Naive thymus-derived CD8-positive, alpha-beta T cell (primary cell): ENCODE data around the gene RAPGEF5. TPM values are rescaled to one million over a fixed set of nuclear protein-coding genes. Genes with fewer than 3 reads are reported as not detected.

Experiments
- ATAC-seq, 2 donors: fragments of 150-1000 bp; cut with Tn5 transposase in 1 of 2; sonication (Bioruptor Pico), chemical (Tn5 transposase) in 1 of 2; 1 replicate in 1 of 2; 2 replicates in 1 of 2; pipeline ENCODE4 v1.10.0; 2021; ENCODE audit warnings: mild to moderate bottlenecking in 2 of 2, moderate library complexity in 2 of 2
- POLR2A ChIA-PET: fragments of 350-600 bp; sonication (Branson Sonifier 250); formaldehyde crosslinking; loops from one replicate; lab custom pipeline; 2021; ENCODE audit warnings: antibody characterized with exemption; lab: Charles Lee
- DNase-seq, 10 donors: peaks; one replicate each; pipeline versions ENCODE4 v3.0.0 to v3.0.0-alpha.2; 2020 to 2022
- H3K27ac Mint-ChIP-seq, 10 donors: one replicate each; pipeline ENCODE4 v1.8.0; 2020 to 2022; ENCODE audit warnings: mild to moderate bottlenecking in 10 of 10, mixed read lengths in 10 of 10, moderate library complexity in 4 of 10, inconsistent platforms in 1 of 10
- H3K27me3 Mint-ChIP-seq, 5 donors: one replicate each; pipeline ENCODE4 v1.8.0; 2021 to 2022; ENCODE audit warnings: mixed read lengths in 5 of 5
- H3K36me3 Mint-ChIP-seq, 3 donors: one replicate each; pipeline ENCODE4 v1.8.0; 2020 to 2022; ENCODE audit warnings: mixed read lengths in 3 of 3, mild to moderate bottlenecking in 2 of 3, inconsistent platforms in 1 of 3
- H3K4me1 Mint-ChIP-seq, 4 donors: one replicate each; pipeline ENCODE4 v1.8.0; 2021 to 2022; ENCODE audit warnings: mixed read lengths in 4 of 4
- H3K4me3 Mint-ChIP-seq, 10 donors: one replicate each; pipeline ENCODE4 v1.8.0; 2020 to 2022; ENCODE audit warnings: mild to moderate bottlenecking in 10 of 10, mixed read lengths in 10 of 10, moderate library complexity in 6 of 10, inconsistent platforms in 1 of 10
- H3K9me3 Mint-ChIP-seq, 9 donors: one replicate each; pipeline ENCODE4 v1.8.0; 2020 to 2022; ENCODE audit warnings: mixed read lengths in 9 of 9, mild to moderate bottlenecking in 3 of 9, inconsistent platforms in 1 of 9, moderate library complexity in 1 of 9
- polyA plus RNA-seq, 3 donors: library from polyadenylated mRNA; unstranded; fragments of 300-500 nt; fragmentation: Illumina TruSeq; gene quantifications; one replicate each; pipeline ENCODE4 v1.2.3, GENCODE V29; 2021
- total RNA-seq, 8 experiments: library from RNA in 2 of 8; stranded (reverse) in 2 of 8; gene quantifications; one replicate each; pipeline ENCODE4 v1.2.3 and lab custom pipeline; 2021 to 2026

RAPGEF5 gene
- total and polyA plus RNA-seq, 5 experiments from 2014 or later = not detected

GRCh38 chr7:22255834-22256233 is 101.1 kb downstream of the RAPGEF5 start:
- H3K27me3 Mint-ChIP-seq = peaks cover 0 to 2% (median 0%) of the 10 kb centered on the region in 5 donors
- POLR2A ChIA-PET = no interaction called here
- no peaks in the 10 kb centered on the region for H3K4me1 Mint-ChIP-seq
- peaks cover 0 to 4% (median 0%) of the 10 kb centered on the region in 9 donors for H3K9me3 Mint-ChIP-seq
- no peaks in the 10 kb centered on the region for H3K36me3 Mint-ChIP-seq
- H3K4me3 Mint-ChIP-seq = no peak overlapping the region
- H3K27ac Mint-ChIP-seq = no peak overlapping the region
- ATAC-seq (no peak), DNase-seq (no peak)

GRCh38 chr7:22255342-22255741 is 101.6 kb downstream of the RAPGEF5 start:
- Mint-ChIP-seq H3K27ac (no peak overlapping the region), H3K4me1 (no peaks in the 10 kb centered on the region), H3K27me3 (peaks cover 0 to 2% (median 0%) of the 10 kb centered on the region in 5 donors), H3K36me3 (no peaks in the 10 kb centered on the region), H3K9me3 (peaks cover 0 to 4% (median 0%) of the 10 kb centered on the region in 9 donors), H3K4me3 (no peak overlapping the region)
- DNase-seq (no peak), ATAC-seq (no peak)
- POLR2A ChIA-PET = no interaction called here

DNA sequence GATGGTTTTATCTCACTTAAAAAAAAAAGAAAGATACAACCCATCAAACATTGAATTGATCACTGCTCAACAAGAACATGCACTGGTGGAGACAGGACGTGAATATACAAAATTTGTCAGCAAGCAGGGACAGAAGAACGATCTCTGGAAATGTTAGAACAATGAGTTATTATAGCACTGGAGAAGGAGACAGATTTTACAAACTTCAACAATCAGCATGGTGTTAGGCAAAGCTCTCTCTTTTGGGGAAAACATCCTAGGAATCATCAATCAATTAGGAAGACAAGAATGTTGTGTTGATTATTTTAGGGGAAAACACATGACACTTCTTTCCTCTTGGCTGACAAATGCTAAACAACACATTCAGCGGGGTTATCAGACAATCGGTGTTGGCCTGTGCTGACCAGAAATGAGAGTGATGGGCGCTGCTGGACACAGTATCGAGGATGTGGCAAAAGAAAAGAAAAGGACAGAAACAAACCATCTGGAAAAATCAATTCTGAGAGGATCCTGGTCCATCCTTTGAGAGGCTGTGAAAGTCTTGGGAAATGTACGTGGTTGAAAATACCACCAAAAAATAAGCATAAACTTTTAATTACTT is 103.9 kb downstream of the RAPGEF5 start:
- H3K27me3 Mint-ChIP-seq = peaks cover 0 to 1% (median 0%) of the 10 kb centered on the region in 5 donors
- H3K9me3 Mint-ChIP-seq = peaks cover 0 to 1% (median 0%) of the 10 kb centered on the region in 9 donors
- POLR2A ChIA-PET = no interaction called here
- no peak overlapping the region for H3K27ac Mint-ChIP-seq
- no peak for ATAC-seq
- DNase-seq = no peak
- H3K36me3 Mint-ChIP-seq = no peaks in the 10 kb centered on the region
- H3K4me3 Mint-ChIP-seq = no peak overlapping the region
- H3K4me1 Mint-ChIP-seq = no peaks in the 10 kb centered on the region

DNA sequence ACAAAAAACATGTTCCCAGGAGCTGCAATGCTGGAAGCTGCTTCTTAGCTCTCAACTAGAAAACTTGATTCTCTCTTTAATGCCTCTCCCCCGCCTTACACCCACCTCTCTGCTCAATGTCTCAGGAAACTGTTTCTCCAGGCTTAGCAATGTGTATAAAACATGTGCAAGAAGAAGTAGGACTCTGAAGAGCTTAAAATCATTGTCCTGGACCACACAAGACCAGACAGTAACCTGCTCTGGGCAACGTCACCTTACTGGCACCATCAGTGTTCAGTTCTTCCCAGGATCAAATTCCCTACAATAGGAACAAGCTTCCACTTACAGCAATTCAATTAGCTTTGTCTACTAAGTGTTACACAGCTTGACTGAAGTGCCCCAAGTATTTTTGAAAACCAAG is 104.9 kb downstream of the RAPGEF5 start:
- H3K36me3 Mint-ChIP-seq = no peaks in the 10 kb centered on the region
- H3K27ac Mint-ChIP-seq = no peak overlapping the region
- H3K4me1 Mint-ChIP-seq = no peaks in the 10 kb centered on the region
- DNase-seq = no peak
- peaks cover 0 to 4% (median 0%) of the 10 kb centered on the region in 9 donors for H3K9me3 Mint-ChIP-seq
- no peak for ATAC-seq
- H3K4me3 Mint-ChIP-seq = no peak overlapping the region
- H3K27me3 Mint-ChIP-seq = peaks cover 0 to 1% (median 0%) of the 10 kb centered on the region in 5 donors
- POLR2A ChIA-PET = no interaction called here

GRCh38 chr7:22251281-22251680 is 105.7 kb downstream of the RAPGEF5 start:
- DNase-seq (no peak), ATAC-seq (no peak)
- POLR2A ChIA-PET = no interaction called here
- Mint-ChIP-seq H3K27me3 (peaks cover 0 to 1% (median 0%) of the 10 kb centered on the region in 5 donors), H3K36me3 (no peaks in the 10 kb centered on the region), H3K27ac (no peak overlapping the region), H3K9me3 (peaks cover 0 to 7% (median 3%) of the 10 kb centered on the region in 9 donors), H3K4me1 (no peaks in the 10 kb centered on the region), H3K4me3 (no peak overlapping the region)

GRCh38 chr7:22250390-22250789 is 106.6 kb downstream of the RAPGEF5 start:
- Mint-ChIP-seq H3K4me1 (no peaks in the 10 kb centered on the region), H3K27ac (no peak overlapping the region), H3K4me3 (no peak overlapping the region), H3K36me3 (peaks cover 0 to under 1% (median 0%) of the 10 kb centered on the region in 3 donors), H3K9me3 (peaks cover 0 to 14% (median 8%) of the 10 kb centered on the region in 9 donors), H3K27me3 (peaks cover 0 to 5% (median 0%) of the 10 kb centered on the region in 5 donors)
- POLR2A ChIA-PET = no interaction called here
- DNase-seq = no peak
- no peak for ATAC-seq

- H3K9me3 Mint-ChIP-seq = peaks cover 0 to 16% (median 8%) of the 10 kb centered on the region in 9 donors
- no peak overlapping the region for H3K27ac Mint-ChIP-seq
- no peaks in the 10 kb centered on the region for H3K4me1 Mint-ChIP-seq
- peaks cover 0 to 5% (median 0%) of the 10 kb centered on the region in 3 donors for H3K36me3 Mint-ChIP-seq
- no peak for DNase-seq
- POLR2A ChIA-PET = no interaction called here
- H3K4me3 Mint-ChIP-seq = no peak overlapping the region
- ATAC-seq = no peak
- H3K27me3 Mint-ChIP-seq = peaks cover 0 to 5% (median 0%) of the 10 kb centered on the region in 5 donors
Observed at GRCh38 chr7:22248111-22248809, 108.7 kb downstream of the RAPGEF5 start.

- Mint-ChIP-seq H3K27me3 (peaks cover 0 to 5% (median 0%) of the 10 kb centered on the region in 5 donors), H3K4me1 (no peaks in the 10 kb centered on the region), H3K27ac (no peak overlapping the region), H3K4me3 (no peak overlapping the region), H3K9me3 (peaks cover 0 to 16% (median 5%) of the 10 kb centered on the region in 9 donors), H3K36me3 (peaks cover 0 to 5% (median 0%) of the 10 kb centered on the region in 3 donors)
- ATAC-seq = no peak
- POLR2A ChIA-PET = no interaction called here
- no peak for DNase-seq
Observed at GRCh38 chr7:22241805-22242390, 115.1 kb downstream of the RAPGEF5 start.

- DNase-seq = no peak
- Mint-ChIP-seq H3K4me3 (no peak overlapping the region), H3K27ac (no peak overlapping the region), H3K9me3 (peaks cover 0 to 11% (median 2%) of the 10 kb centered on the region in 9 donors), H3K36me3 (peaks cover 0 to 5% (median 0%) of the 10 kb centered on the region in 3 donors), H3K27me3 (peaks cover 0 to 10% (median 0%) of the 10 kb centered on the region in 5 donors), H3K4me1 (no peaks in the 10 kb centered on the region)
- POLR2A ChIA-PET = no interaction called here
- ATAC-seq = no peak
Observed at GRCh38 chr7:22240904-22241571, 115.9 kb downstream of the RAPGEF5 start.

GRCh38 chr7:22238354-22239311 is 118.3 kb downstream of the RAPGEF5 start:
- Mint-ChIP-seq H3K27ac (no peak overlapping the region), H3K27me3 (peaks cover 0 to 8% (median 0%) of the 10 kb centered on the region in 5 donors), H3K4me1 (no peaks in the 10 kb centered on the region), H3K4me3 (no peak overlapping the region), H3K9me3 (no peaks in the 10 kb centered on the region), H3K36me3 (no peaks in the 10 kb centered on the region)
- ATAC-seq (no peak), DNase-seq (no peak)
- POLR2A ChIA-PET = no interaction called here

DNA sequence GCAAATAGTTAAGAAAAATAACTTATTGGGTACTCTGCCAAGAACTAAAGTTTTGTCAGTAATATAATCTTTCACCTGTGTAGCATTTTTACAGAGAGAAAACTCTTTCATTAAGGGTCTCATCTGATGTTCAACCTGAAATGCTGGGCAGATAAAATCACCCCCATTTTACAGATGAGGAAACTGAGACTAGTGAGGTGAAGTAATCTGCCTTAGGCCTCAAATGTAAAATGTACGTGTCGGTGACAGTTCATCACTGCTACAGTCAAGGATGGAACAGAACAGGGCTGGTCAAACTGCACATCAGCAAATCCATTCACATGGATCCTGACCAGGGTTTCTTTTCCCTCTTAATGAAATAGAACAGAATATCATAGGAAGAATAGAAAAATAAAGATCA is 121.8 kb downstream of the RAPGEF5 start:
- H3K36me3 Mint-ChIP-seq = no peaks in the 10 kb centered on the region
- H3K27me3 Mint-ChIP-seq = peaks cover 0 to 8% (median 4%) of the 10 kb centered on the region in 5 donors
- no peak for ATAC-seq
- no peak for DNase-seq
- no peak overlapping the region for H3K27ac Mint-ChIP-seq
- POLR2A ChIA-PET = no interaction called here
- no peak overlapping the region for H3K4me3 Mint-ChIP-seq
- no peaks in the 10 kb centered on the region for H3K4me1 Mint-ChIP-seq
- H3K9me3 Mint-ChIP-seq = no peaks in the 10 kb centered on the region

DNA sequence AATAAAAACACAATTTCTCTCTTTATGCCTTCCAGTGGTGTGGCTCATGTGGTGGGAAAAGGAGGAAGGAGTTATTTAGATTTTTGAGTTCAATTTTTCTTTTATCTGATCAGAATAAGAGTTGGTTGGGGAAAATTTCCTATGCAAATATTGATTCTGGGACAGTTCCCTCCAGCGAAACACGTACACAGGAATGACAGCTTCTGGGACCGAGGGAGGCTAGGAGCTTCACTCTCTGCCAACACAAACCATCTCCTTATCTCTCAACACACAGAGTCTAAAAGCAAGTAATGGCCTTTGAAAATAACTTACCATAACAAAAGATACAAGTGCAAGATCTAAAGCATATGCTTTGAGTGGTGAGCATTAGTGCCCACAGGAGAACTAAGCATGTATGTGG is 122.7 kb downstream of the RAPGEF5 start:
- no peaks in the 10 kb centered on the region for H3K9me3 Mint-ChIP-seq
- no peaks in the 10 kb centered on the region for H3K4me1 Mint-ChIP-seq
- ATAC-seq = no peak

More for the DNA sequence above, 122.7 kb downstream of the RAPGEF5 start:
- H3K27me3 Mint-ChIP-seq = peaks cover 0 to 10% (median 4%) of the 10 kb centered on the region in 5 donors
- H3K36me3 Mint-ChIP-seq = no peaks in the 10 kb centered on the region
- H3K27ac Mint-ChIP-seq = no peak overlapping the region
- H3K4me3 Mint-ChIP-seq = no peak overlapping the region
- POLR2A ChIA-PET = no interaction called here
- no peak for DNase-seq
